ENCODE results near the gene DCDC1. TPM values are rescaled to one million over a fixed set of nuclear protein-coding genes. Genes with fewer than 3 reads are reported as not detected.

The DCDC1 gene
- total RNA-seq, 1 experiment from 2014 or later, result 0.31 TPM

DNA sequence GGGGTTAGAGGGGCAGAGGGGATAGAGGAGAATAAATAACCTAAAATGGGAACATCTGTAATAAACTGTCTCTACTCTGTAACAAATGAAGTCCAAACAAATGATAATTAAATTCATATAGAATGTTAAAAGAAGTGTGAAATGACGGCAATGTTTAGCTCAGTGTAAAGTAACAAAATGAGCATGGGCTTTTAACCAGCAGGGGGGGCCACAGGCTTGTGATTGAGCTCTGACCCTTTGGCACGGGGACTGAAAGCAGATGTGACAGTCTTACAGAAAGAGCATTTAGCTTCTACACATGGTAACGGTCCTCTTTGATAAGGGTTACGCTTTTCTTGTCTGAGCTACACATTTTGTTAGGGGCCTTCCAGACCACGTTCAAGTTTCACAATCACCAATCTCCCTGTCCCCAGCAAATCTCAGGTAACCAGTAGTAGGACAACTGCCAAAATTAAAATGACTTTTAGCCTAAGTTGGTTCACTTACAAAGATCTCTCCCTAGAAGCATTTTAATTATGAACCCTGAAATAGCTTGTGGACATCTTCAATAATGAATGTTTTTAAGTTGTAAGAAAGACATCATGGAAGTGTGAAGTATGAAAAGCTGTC lies 262.5 kb downstream of the DCDC1 start:
- peak; percentile 44 for DNase-seq (ENCODE audit: low spot score)

DNA sequence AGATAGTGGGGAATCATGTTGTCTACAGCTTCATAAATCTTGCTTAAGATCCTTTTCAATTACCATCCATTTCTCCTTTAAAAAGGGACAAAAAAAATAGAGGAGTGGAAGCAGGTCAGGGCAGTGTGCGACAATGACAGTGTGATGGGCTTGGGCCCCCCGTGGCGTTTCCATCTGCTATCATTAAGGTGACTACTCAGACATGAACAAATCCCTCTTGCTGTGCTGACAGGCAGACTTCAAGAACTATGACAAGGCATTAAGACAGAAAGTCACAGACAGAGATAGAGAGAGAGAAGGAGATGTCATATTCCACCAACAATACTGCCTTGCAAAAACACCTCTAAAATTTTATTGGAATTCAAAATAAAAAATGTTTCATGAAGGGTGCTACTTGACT lies 263.2 kb downstream of the DCDC1 start:
- DNase-seq (ENCODE audit: low spot score), result no peak

DNA sequence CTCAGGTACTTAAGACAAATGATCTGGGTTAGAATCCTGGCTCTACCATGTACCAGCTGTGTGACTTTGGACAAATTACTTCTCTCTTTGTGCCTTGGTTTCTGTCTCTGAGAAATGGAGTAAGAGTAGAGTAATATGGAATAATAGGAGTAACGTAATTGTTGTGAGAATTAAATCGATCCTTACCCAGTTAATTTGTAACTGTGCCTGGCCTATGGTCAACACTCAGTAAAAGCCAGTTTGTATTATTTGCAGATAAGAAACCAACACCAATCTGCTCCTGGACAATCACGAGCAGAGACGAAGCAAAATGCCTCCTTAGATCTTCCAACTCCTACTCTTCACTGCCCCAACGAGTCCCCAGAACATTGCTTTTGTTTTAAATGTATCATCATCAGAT lies 266.7 kb downstream of the DCDC1 start:
- no peak for DNase-seq (ENCODE audit: low spot score)

DNA sequence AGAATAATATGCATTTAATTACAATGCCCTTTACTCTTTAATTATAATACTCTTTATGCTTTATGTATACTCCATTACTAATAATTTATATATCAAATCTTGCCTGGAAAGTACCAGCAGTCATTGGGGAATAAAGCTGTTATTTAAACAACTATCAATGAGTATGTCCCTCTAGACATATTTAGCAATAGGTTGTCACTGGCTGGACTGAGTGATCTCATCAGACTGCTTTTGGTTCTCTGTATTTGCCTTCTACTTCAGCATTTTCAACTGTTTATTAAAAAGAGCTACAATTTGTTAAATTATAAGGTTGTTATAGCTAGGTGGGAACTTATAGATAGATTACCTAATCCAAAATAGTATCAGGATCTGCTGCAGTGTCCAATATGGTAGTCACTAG lies 267.2 kb downstream of the DCDC1 start:
- DNase-seq (ENCODE audit: low spot score), result no peak

DNA sequence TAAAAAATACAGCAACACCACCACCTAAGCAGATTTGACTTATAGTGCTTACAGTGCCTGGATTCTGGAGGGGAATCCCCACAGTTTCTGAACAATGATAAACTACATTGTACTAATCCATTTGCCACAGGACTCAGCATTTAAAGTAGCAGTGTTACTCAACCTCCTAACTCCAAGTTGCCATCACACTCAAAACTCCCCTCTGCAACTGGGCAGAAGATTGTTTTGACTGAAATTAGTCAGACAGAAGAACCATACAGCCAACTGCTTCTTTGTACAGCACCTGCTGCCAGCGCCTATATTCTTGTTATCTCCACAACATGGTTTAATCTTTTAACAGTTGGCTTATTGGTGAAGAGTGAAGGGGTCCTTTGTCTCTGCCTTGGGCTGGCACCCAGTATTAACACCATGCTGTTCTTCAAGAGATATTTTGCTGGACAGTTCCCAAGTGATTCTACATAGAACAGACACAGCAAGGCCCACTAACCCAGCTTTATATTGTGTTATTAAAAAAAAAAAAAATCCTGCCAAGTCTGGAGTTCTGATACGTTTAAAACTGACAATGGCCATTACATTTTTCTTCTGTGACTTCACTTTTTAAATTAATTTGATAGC lies 273.2 kb downstream of the DCDC1 start:
- no peak for DNase-seq (ENCODE audit: low spot score)

DNA sequence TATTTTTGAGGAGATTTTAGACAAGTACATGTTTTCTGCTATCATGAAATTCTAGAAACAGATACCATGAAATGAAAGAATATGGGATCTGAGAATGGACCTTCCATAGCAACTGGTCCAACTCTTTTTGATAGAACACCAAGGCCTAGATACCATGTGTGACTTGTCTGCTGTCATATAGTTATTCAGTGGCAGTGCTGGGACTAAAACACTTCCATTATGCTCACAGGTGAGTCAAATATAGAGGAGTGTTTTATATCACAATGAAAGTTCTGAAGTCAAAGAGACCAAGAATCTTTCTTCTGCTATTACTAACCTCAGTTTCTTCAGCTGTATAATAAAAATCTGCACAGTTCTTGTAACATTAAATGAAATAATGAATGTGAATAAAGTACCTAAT lies 276.9 kb downstream of the DCDC1 start:
- DNase-seq (ENCODE audit: low spot score), result no peak

DNA sequence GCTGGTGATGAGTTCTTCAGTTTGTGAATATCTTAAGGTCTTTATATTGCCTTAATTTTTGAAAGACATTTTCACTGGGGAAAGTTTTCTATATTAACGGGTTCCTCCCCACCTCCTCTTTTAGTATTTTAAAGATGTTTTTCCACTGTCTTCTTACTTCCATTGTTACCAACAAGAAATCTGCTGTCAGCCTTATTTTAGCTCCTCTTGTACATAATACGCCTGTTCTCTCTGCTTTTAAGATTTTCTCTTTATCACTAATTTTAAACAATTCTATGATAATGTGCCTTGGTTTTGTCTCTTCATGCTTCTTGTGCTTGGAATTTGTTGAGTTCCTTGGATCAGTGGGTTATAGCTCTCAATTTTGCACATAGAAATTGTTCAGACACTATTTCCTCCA lies 280.4 kb downstream of the DCDC1 start:
- DNase-seq (ENCODE audit: low spot score), result no peak

DNA sequence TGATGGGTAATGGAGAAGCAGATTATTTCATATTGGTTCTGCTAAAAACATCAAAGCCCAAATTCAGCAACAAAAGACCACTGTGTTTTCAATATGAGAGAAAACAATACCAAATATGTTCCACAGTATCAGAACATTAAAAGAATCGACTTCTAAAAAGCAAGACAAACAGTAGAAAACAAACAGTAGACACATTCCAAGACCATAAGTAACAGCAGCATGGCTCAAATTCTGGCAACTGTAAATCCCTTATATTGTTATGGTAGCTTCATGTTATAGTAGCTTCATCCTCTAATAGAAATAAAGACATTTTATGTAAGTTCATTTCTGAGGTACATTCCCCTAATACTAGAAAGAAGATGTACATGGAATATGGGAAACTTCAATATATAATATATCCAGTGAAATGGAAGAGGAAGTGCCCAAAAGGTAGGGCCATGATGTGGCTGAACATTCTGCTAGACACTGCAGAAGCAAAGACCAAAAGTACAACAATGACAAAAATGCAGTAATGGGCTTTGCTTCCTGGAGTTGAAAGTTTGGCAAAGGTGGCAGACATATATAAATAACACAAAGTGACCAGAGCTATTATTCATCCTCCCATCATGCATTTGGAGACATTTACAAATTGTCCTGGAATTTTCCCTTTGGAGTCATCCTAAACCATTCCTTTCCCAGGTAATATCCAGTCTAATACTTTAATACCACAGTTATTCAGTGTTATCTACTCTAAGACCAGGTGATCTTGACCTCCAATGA lies 299.9 kb downstream of the DCDC1 start:
- DNase-seq (ENCODE audit: low spot score), result no peak

DNA sequence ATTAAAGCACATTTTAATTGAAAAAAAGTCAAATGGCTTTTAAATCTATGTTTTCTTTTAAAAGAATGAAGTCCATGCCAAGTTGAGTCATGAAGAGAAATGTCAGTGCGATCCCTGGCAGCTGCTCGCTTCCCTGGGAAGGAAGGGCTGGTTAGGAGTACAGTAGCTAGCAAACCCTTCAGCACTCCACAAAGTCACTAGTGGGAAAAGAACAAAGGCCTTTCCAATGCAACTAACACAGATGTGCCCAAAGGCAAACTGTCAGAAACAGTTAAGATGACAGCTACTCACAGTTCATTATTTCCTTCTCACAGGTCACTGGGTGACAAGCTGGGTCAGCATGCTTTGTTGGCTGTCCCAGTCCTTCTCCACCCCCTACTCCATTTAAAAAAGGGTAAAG lies 308.7 kb downstream of the DCDC1 start:
- no peak for DNase-seq (ENCODE audit: low spot score)

DNA sequence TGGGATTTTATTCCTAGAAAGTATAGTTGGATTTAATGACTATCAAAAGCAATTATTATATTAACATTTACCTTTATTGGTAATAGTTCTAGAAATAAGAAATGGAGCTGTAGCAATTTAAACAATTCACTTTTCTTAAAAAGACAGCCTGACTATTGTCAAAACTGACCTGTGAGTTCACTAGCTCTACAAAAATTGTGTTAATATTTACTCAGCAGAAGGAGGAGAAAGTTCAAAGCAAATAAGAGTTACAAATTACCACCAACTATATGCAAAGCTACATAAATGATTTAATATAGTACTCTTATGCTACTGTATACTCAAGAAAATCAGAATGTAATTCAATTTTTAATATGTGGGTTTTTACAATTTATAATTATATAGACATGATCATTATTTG lies 310.0 kb downstream of the DCDC1 start:
- DNase-seq (ENCODE audit: low spot score), result no peak

DNA sequence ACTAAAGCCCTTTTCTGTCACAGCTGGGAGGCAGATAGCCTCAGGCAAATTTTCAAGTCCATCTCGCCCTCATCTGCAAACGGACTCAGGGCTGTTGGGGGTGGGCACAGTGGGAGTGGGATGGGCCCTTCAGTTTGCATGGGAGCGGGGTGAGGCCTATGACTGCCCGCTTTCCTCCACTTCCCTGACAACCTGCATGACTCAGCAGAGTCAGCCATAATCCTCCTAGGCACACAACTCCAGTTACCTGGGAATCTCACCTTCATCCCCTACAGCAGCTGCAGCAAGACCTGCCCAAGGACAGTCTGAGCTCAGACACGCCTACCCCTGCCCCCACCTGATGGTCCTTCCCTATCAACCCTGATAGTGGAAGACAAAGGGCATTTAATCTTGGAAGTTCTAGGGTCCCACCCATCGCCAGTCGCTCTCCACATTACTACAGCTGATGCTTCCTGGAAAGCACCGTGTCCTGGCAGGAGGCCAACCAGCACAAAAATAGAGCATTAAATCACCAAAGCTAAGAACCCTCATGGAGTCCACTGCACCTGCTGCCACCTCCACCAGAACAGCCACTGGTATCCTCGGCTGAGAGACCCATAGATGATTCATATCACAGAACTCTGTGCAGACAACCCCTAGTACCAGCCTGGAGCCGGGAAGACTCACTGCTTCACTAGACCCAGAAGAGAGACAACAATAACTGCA lies 319.3 kb downstream of the DCDC1 start:
- no peak for DNase-seq (ENCODE audit: low spot score)

DNA sequence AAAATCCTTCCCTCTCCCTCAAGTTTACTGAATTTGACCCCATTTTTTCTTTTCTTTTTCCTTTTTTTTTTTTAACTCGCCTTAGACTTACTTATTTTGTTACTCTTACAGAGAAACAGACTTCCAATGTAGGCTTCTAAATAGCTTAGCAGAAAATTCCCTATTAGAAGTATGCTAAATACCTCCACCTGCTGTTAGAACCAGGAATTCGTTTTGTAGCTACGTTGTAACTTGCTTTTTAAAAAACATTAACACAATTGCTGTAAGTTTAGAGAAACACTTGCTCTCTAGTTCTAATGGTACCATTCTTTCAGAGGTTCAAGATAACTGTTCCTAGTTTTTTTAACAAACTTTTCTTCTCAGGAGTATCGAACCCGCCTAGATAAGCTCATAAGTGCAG lies 324.2 kb downstream of the DCDC1 start:
- no peak for DNase-seq (ENCODE audit: low spot score)

DNA sequence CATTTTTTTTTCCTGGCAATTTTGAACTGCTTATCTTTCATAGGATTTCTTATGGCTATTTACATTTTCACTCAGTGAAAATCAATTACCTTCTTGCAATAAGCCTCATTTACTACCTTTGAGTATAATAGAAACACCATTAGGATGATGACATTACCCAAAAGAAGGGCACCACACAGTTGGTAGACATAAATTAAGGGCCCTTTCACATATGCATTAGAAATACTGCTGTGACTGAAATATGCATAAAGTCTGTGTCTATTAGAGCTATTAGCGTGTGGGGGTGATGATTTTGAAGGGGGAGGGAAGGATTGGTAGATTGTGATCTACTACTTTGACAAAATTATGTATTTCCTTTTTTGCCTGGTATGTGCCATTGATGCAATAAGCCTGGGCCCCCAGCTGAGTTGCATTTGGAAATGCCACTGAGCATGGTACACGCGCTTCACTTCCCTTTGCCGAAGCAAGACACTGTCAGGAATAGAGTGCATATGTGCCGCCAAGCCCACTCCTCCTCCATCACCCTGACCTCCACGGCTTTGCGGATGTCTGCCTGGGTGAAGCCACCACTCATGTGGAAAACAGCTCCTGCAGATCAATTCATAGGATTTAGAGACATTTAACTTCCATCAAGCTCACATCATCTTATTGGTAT lies 339.3 kb downstream of the DCDC1 start:
- DNase-seq (ENCODE audit: low spot score), result no peak

DNA sequence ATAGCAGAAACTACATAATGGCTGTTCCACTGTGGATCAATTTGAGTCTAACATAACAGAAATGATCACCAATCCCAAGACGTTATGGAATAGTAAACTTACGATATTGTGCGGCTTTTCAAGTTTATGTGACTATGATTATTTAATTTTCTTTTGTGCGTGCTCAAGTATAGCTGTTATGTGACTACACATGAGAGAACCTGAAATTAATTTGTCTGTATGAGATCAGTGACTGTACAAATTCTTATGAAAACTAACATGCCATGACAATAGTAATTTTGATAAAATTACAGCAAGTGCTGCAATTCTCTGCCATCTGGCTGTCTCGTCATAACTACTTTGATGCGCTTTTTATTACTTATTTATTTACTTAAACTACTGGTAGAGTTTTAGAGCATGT lies 343.2 kb downstream of the DCDC1 start:
- no peak for DNase-seq (ENCODE audit: low spot score)

DNA sequence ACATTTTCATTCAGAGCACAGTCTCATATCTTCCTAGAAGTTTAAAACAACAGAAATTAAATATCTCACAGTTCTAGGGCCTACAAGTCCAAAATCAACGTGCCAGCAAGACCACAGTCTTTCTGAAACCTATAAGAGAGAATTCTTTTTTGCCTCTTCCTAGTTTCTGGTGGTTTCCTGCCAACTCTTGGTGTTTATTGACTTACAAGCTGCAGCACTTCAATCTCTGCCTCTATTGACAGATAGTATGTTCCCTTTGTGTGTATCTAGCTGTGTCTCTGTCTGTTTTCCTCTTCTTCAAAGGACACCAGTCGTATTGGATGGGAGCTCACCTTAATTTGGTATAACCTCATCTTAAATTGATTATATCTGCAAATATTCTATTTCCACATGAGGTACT lies 347.5 kb downstream of the DCDC1 start:
- DNase-seq (ENCODE audit: low spot score), result no peak

DNA sequence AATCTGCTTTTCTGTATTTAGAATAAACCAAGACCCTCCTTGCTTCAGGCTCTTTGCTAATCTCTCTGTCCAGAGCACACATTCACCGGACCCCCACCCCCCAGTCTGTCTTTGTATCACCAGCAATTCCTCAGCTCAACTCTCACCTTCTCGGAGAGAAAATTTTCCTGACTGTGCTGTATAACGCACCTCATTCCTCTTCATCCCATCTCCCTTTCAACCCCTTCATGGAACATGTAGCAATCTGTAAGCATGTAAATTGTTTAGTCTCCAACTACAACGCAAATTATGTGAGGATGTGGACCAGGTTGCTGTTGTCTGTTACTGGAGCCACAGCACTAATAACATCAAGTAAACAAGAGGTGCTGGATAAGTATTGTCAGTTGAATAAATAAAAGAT lies 349.8 kb downstream of the DCDC1 start:
- DNase-seq (ENCODE audit: low spot score), result no peak

DNA sequence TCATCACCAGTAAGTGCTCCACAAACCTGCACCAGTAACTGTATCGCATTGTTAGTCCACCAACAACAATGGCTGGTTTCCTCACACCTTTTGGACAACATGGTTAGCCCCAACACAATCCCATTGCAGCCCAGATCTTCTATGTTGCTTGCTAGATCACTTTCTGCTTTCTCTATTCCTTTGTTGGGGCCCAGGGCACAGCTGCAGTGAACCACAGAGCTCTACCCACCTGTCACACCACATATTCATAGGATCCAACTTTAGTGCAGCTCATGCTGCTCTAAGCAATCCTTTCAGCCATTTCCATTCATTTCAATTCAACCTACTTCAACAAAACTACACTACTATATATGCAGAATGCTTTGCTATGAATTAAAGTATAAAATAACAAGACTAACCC lies 364.3 kb downstream of the DCDC1 start:
- no peak for DNase-seq (ENCODE audit: low spot score)

DNA sequence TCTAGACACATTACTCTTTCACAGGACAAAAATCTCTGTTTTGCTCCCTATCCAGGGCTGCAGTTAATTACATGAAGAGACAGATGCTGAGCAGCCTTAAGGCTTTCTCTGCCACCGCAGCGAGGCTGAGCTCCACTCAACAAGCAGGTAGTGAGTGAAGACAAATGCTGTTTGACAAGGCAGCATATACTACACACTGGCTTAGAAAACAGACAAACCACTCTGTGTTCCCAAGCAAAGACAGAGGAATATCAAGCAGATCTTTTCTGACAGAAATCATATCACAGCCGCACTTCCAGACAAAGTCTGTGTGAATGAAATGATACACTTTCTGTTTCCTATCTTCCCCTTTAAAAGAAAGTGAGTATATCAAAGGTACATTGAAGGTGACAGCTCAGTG lies 368.1 kb downstream of the DCDC1 start:
- no peak for DNase-seq (ENCODE audit: low spot score)

DNA sequence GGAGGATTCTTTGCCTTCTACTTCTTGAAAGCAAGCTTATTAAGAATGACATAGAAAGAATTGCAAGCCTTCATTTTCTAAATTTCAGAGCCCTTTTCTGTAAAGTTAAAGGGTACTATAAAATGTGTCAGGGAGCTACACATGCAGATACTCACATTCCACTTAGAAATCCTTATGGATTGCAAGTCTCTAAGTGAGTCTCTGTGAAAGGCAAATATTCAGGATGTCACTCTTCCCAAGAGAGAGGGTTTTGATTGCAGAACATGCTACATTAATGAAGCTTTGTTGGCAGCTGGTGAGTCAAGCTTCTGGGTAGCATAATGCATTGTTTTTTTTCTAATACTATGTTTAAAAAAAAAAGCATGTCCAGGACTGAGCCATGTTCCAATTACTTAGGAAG lies 369.2 kb downstream of the DCDC1 start:
- no peak for DNase-seq (ENCODE audit: low spot score)

DNA sequence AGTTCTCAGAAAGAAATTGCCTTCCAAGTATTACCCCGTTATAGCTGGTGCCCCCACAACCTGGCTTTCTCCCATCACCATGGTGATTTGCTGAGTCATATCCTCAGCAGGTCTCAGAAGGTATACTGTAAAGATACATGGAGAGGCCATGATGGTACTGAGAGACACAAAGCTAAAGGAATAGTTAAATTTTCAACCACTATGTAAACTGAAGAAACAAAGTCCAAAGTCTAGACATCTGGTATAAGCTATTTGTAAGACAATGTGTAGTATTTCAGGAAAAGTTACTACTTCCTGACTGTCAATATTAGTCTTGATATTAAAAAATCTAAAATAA lies 377.1 kb downstream of the DCDC1 start:
- peak; percentile 33 for DNase-seq (ENCODE audit: low spot score)

DNA sequence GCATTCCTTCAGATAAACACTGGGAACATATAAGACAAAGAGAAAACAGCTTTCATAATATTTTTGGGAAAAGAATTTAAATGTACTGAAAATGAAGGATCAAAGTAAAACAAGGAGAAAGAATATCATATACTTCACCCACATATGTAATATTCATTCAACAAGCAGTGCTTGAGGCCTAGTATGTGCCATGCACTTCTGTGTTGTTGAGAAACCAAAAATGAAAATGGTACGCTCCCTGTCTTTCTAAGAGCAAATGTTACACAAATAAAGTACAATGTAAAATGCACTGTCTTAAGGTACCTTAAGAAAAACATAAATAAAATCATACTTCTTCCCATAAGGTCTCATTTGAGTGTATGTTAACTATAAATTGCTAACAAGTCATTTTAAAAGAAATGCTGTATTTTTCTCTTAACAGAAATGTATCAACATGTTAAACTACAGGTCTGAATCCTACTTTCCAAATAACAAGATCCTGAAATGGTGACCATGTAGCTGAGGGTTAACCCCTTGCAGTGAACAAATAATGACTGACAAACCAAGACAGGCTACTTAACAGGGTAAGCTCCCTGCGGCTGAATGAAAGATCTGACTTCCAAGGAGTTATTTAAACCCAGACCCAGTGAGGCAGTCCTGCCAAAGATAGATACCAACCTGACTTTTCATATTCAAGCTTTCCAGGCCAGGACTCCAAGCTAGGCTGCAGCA lies 377.6 kb downstream of the DCDC1 start:
- no peak for DNase-seq (ENCODE audit: low spot score)

DNA sequence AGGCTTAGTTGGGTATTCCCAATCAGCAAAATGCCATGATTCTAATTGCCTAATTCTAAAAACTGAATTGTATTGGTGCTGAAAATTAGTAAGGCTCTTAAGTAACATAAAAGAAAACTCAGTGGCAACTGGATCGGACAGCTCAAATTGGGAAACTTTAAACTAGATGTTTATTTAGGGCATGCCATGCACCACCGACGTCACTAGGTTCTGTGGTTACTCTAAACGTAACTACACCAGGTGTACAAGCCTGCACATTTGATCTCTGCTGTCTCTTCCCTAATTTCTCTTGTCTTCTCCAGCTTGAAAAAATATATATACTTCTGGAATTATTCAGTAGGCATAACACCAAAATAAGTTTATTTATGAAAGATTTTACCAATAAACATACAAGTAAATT lies 378.2 kb downstream of the DCDC1 start:
- DNase-seq (ENCODE audit: low spot score), result no peak
